Mammary epithelial cell (primary cell): Measurements from ENCODE around the gene CELSR1.

ENCODE experiments used
- EZH2 ChIP-seq: IDR thresholded peaks from 2 replicates; pipeline ENCODE4 v1.6.1; 2012; ENCODE audit warnings: low read length, inconsistent platforms, borderline replicate concordance
- TF ChIP-seq, protein P1 (sequence below), 2 donors: IDR thresholded peaks in 1 of 2; conservative IDR thresholded peaks in 1 of 2; 2 replicates each; pipeline ENCODE4 v1.5.1; 2011 to 2012; ENCODE audit warnings: inconsistent platforms in 2 of 2, low read length in 2 of 2, mild to moderate bottlenecking in 2 of 2, control low read depth in 1 of 2, low read depth in 1 of 2; ENCODE audit not compliant: insufficient read depth in 1 of 2; ENCODE audit errors: extremely low read depth in 1 of 2

DNA sequence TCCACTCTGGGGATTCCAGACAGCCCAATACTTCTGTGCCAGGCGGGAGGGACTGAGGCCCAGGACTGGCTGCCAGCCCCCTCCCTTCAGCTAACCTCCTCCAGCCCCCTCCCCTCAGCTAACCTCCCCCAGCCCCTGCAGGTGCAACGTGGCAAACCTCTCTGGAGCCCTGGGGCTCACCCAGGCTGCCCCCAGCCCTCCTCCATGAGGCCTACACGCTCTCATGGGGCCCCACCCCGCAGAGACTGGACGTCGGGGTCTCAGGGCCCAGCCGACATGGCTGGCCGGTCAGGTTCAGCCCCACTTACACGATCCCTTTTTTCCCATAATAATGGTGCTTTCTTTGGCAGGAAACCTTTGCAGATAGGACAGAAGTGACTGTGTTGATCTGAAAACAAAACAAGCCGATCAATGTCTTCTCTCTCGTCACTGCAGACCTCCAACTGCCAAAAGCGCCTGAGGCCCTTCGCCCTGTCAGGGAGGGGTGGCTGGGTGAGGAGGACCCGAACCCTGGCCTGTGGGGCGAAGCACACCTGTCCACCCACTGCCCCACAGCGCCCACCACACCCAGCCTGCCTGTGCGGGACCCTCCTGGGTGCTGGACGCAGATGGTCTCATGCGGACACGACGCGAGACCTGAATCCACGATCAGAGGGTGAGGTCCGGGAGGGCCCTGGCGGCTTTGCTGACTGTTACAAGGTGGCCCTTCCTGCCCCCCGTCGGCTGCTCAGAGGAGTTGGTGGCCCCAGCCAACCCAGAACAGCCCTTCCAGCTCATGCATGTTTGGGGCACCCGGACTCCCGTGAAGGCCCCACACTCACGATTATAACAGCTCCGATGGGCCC, 168.3 kb downstream of the CELSR1 start:
- TF ChIP-seq, protein P1, sequence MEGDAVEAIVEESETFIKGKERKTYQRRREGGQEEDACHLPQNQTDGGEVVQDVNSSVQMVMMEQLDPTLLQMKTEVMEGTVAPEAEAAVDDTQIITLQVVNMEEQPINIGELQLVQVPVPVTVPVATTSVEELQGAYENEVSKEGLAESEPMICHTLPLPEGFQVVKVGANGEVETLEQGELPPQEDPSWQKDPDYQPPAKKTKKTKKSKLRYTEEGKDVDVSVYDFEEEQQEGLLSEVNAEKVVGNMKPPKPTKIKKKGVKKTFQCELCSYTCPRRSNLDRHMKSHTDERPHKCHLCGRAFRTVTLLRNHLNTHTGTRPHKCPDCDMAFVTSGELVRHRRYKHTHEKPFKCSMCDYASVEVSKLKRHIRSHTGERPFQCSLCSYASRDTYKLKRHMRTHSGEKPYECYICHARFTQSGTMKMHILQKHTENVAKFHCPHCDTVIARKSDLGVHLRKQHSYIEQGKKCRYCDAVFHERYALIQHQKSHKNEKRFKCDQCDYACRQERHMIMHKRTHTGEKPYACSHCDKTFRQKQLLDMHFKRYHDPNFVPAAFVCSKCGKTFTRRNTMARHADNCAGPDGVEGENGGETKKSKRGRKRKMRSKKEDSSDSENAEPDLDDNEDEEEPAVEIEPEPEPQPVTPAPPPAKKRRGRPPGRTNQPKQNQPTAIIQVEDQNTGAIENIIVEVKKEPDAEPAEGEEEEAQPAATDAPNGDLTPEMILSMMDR (conservative IDR thresholded peaks at IDR 0.05 in 1 of 2, IDR thresholded peaks at IDR 0.05 in 1 of 2; ENCODE audit: extremely low read depth in 1 of 2, insufficient read depth in 1 of 2, low read depth in 1 of 2, low read length in 2 of 2) = no peak
- no peak for TF ChIP-seq EZH2
